ENCODE measurements around the gene SMARCC1. TPM values are rescaled to one million over a fixed set of nuclear protein-coding genes. Genes with fewer than 3 reads are reported as not detected.
A peak's percentile ranks its signal among the peaks of the same experiment; 100 is the strongest.
"Not testable (repeated sequence)": the region's sequence is repeated elsewhere in the genome, so short reads cannot be mapped to it uniquely, and the experiment has no call there.

SMARCC1 gene
- total and polyA plus RNA-seq, 8 donors: 9.0 to 58.7 (median 44.2) TPM

- Histone ChIP-seq H3K4me3 (no peak overlapping the region), H3K27ac (no peak overlapping the region), H3K9me3 (no peaks in the 10 kb centered on the region), H3K36me3 (peaks cover 0 to 19% (median 2%) of the 10 kb centered on the region in 3 donors), H3K27me3 (no peaks in the 10 kb centered on the region), H3K4me1 (no peaks in the 10 kb centered on the region)
- WGBS, 2 donors: 53 to 60% methylated on average over 2 of the region's 2 CpGs
- ATAC-seq: no peak
- FAIRE-seq: no peak
- no peak for TF ChIP-seq CTCF (IDR thresholded peaks at IDR 0.05)
- intact Hi-C loops (cut with DNase I): no loop called here
- no peak for DNase-seq
These were observed 58.8 kb downstream of the SMARCC1 start for GRCh38 chr3:47722859-47723258.

GRCh38 chr3:47717448-47717847, 64.2 kb downstream of the SMARCC1 start:
- DNase-seq; H3K27me3 ChIP-seq; H3K4me3 ChIP-seq; FAIRE-seq; H3K27ac ChIP-seq; intact Hi-C loops (cut with DNase I); H3K4me1 ChIP-seq; ATAC-seq; H3K9me3 ChIP-seq: not testable (repeated sequence)
- WGBS, 2 donors: 90 to 93% methylated on average over 4 of the region's 4 CpGs
- H3K36me3 ChIP-seq: peaks cover 0 to 35% (median 9%) of the 10 kb centered on the region in 3 donors

- TF ChIP-seq CTCF (IDR thresholded peaks at IDR 0.05): no peak
- Histone ChIP-seq H3K27me3 (no peaks in the 10 kb centered on the region), H3K9me3 (no peaks in the 10 kb centered on the region), H3K4me3 (no peak overlapping the region), H3K4me1 (no peaks in the 10 kb centered on the region), H3K27ac (no peak overlapping the region), H3K36me3 (peaks cover 0 to 38% (median 9%) of the 10 kb centered on the region in 3 donors)
- FAIRE-seq (no peak), DNase-seq (no peak), ATAC-seq (no peak)
- 88 to 95% methylated on average over 1 of the region's 1 CpG for WGBS, 2 donors
- intact Hi-C loops (cut with DNase I): no loop called here
These were observed 65.0 kb downstream of the SMARCC1 start for GRCh38 chr3:47716656-47717055.

- TF ChIP-seq CTCF (IDR thresholded peaks at IDR 0.05): no peak
- H3K27me3 ChIP-seq: no peaks in the 10 kb centered on the region
- DNase-seq (peak in 1 of 6 donors; percentile 24), ATAC-seq (peak in 1 of 4 donors; percentile 40), FAIRE-seq (no peak)
- H3K36me3 ChIP-seq: peaks cover 0 to 38% (median 9%) of the 10 kb centered on the region in 3 donors
- H3K9me3 ChIP-seq: no peaks in the 10 kb centered on the region
- intact Hi-C loops (cut with DNase I): no loop called here
- H3K4me1 ChIP-seq: no peaks in the 10 kb centered on the region
- no peak overlapping the region for H3K4me3 ChIP-seq
- H3K27ac ChIP-seq: no peak overlapping the region
- WGBS, 2 donors: 91 to 95% methylated on average over 4 of the region's 4 CpGs
These were observed 65.8 kb downstream of the SMARCC1 start for GRCh38 chr3:47715928-47716327.

GRCh38 chr3:47714606-47715005, 67.1 kb downstream of the SMARCC1 start:
- FAIRE-seq (no peak), DNase-seq (no peak), ATAC-seq (no peak)
- Histone ChIP-seq H3K4me3 (no peak overlapping the region), H3K27me3 (no peaks in the 10 kb centered on the region), H3K4me1 (no peaks in the 10 kb centered on the region), H3K9me3 (no peaks in the 10 kb centered on the region), H3K36me3 (peaks cover 0 to 37% (median 9%) of the 10 kb centered on the region in 3 donors), H3K27ac (no peak overlapping the region)
- TF ChIP-seq CTCF (IDR thresholded peaks at IDR 0.05): no peak
- WGBS, 2 donors: 72 to 75% methylated on average over 6 of the region's 6 CpGs
- intact Hi-C loops (cut with DNase I): no loop called here
